KMS-11 (cell line): ENCODE data around the gene CEL.

Source experiments
- H2AFZ ChIP-seq: fragments of 200-600 bp; sonication (generic); 2 replicates; pipeline ENCODE4 v1.6.1; 2016; ENCODE audit warnings: antibody characterized with exemption, mixed run types, low read depth
- H3K27ac ChIP-seq: fragments of 200-600 bp; sonication (generic); 2 replicates; pipeline ENCODE4 v1.6.1; 2016; ENCODE audit warnings: mild to moderate bottlenecking, mixed run types
- H3K27me3 ChIP-seq: fragments of 200-600 bp; sonication (generic); 2 replicates; pipeline ENCODE4 v1.6.1; 2017; ENCODE audit warnings: mild to moderate bottlenecking, low read depth, mixed run types, moderate library complexity; ENCODE audit not compliant: insufficient read depth
- H3K36me3 ChIP-seq: fragments of 200-600 bp; sonication (generic); 2 replicates; pipeline ENCODE4 v1.6.1; 2017; ENCODE audit warnings: mild to moderate bottlenecking, mixed run types; ENCODE audit not compliant: insufficient read depth
- H3K4me1 ChIP-seq: fragments of 200-600 bp; sonication (generic); 2 replicates; pipeline ENCODE4 v1.6.1; 2016; ENCODE audit warnings: mild to moderate bottlenecking, low read depth, mixed run types; ENCODE audit not compliant: poor library complexity, severe bottlenecking
- H3K4me2 ChIP-seq: fragments of 200-600 bp; sonication (generic); 2 replicates; pipeline ENCODE4 v1.7.0; 2016; ENCODE audit warnings: mild to moderate bottlenecking, mixed run types
- H3K4me3 ChIP-seq: fragments of 200-600 bp; sonication (generic); IDR thresholded peaks from 2 replicates; pipeline ENCODE4 v1.6.1; 2017; ENCODE audit warnings: low read depth, low read length, mixed read lengths; ENCODE audit not compliant: insufficient read depth
- H3K79me2 ChIP-seq: fragments of 200-600 bp; sonication (generic); 2 replicates; pipeline ENCODE4 v1.6.1; 2016; ENCODE audit warnings: low read depth, mixed run types; ENCODE audit not compliant: insufficient read depth
- H3K9ac ChIP-seq: fragments of 200-600 bp; sonication (generic); 2 replicates; pipeline ENCODE4 v1.6.1; 2016; ENCODE audit warnings: mild to moderate bottlenecking, mixed run types
- H4K20me1 ChIP-seq: fragments of 200-600 bp; sonication (generic); 2 replicates; pipeline ENCODE4 v1.6.1; 2016; ENCODE audit warnings: mild to moderate bottlenecking, mixed run types; ENCODE audit not compliant: insufficient read depth
- TF ChIP-seq, protein P1 (sequence below): fragments of 200-600 bp; sonication (generic); conservative IDR thresholded peaks from 2 replicates; pipeline ENCODE4 v1.6.1; 2017; ENCODE audit warnings: low read depth, mild to moderate bottlenecking, antibody characterized with exemption, low read length, moderate library complexity, mixed read lengths

The CEL gene

GRCh38 chr9:133054966-133055365, 6.8 kb upstream of the CEL start:
- Histone ChIP-seq H3K27ac (no peak overlapping the region), H3K79me2 (no peaks in the 10 kb centered on the region), H3K4me2 (no peak overlapping the region), H2AFZ (no peak overlapping the region), H3K36me3 (no peaks in the 10 kb centered on the region), H3K27me3 (no peaks in the 10 kb centered on the region), H4K20me1 (no peaks in the 10 kb centered on the region), H3K9ac (no peak overlapping the region), H3K4me1 (peaks cover 25% of the 10 kb centered on the region), H3K4me3 (no peak overlapping the region)
- TF ChIP-seq, protein P1, sequence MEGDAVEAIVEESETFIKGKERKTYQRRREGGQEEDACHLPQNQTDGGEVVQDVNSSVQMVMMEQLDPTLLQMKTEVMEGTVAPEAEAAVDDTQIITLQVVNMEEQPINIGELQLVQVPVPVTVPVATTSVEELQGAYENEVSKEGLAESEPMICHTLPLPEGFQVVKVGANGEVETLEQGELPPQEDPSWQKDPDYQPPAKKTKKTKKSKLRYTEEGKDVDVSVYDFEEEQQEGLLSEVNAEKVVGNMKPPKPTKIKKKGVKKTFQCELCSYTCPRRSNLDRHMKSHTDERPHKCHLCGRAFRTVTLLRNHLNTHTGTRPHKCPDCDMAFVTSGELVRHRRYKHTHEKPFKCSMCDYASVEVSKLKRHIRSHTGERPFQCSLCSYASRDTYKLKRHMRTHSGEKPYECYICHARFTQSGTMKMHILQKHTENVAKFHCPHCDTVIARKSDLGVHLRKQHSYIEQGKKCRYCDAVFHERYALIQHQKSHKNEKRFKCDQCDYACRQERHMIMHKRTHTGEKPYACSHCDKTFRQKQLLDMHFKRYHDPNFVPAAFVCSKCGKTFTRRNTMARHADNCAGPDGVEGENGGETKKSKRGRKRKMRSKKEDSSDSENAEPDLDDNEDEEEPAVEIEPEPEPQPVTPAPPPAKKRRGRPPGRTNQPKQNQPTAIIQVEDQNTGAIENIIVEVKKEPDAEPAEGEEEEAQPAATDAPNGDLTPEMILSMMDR: no peak

GRCh38 chr9:133055788-133056420, 5.9 kb upstream of the CEL start:
- no peaks in the 10 kb centered on the region for H4K20me1 ChIP-seq

DNA sequence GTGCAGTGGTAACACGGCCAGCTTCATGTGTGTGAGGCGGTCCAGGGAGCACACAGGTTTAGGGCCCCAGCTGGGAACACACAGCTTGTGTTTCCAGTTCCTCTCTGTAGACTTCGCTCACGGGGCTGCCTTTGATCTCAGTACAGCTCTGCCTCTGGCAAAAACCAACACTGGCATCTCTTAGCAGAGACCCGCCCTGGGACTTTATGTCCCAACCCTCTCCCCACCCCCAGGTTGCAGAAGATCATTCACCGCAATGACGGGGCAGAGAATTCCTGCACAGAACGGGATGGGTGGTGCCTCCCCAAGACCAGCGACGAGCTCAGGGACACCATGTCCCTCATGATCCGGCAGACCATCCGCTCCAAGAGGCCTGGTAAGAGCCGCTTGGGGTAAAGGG, 5.2 kb upstream of the CEL start:
- Histone ChIP-seq H3K27ac (no peak overlapping the region), H4K20me1 (no peaks in the 10 kb centered on the region), H3K79me2 (no peaks in the 10 kb centered on the region), H3K4me2 (no peak overlapping the region), H3K27me3 (no peaks in the 10 kb centered on the region), H3K36me3 (no peaks in the 10 kb centered on the region), H3K4me3 (no peak overlapping the region), H3K4me1 (peaks cover 29% of the 10 kb centered on the region), H2AFZ (no peak overlapping the region), H3K9ac (no peak overlapping the region)
- TF ChIP-seq, protein P1: no peak

More at GRCh38 chr9:133055788-133056420, 5.9 kb upstream of the CEL start:
- Histone ChIP-seq H3K4me3 (no peak overlapping the region), H3K9ac (no peak overlapping the region), H2AFZ (no peak overlapping the region), H3K79me2 (no peaks in the 10 kb centered on the region), H3K4me2 (no peak overlapping the region), H3K36me3 (no peaks in the 10 kb centered on the region), H3K27ac (no peak overlapping the region), H3K4me1 (peaks cover 29% of the 10 kb centered on the region), H3K27me3 (no peaks in the 10 kb centered on the region)
- TF ChIP-seq, protein P1: no peak

DNA sequence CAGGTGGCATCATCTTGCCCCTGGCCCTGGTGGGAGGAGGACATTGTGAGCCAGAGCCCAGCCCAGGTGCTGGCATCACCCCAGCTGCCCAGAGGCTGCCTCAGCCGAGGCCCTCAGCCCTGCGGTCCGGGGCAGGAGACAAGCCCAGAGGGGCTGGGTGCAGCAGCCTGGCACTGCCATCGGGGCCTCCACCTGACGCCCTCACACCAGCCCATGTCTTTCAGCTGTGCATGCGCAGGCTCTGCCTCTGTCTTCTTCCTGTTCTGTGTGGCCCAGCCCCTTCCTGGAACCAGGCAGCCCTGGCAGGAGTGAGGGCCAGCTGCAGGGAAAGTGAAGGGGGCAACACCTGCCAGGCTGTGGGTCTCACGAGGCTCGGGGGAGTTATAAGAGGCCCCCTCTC, 4.8 kb upstream of the CEL start:
- Histone ChIP-seq H4K20me1 (no peaks in the 10 kb centered on the region), H3K27ac (no peak overlapping the region), H3K9ac (no peak overlapping the region), H3K4me3 (no peak overlapping the region), H2AFZ (no peak overlapping the region), H3K79me2 (no peaks in the 10 kb centered on the region), H3K4me2 (no peak overlapping the region), H3K4me1 (peaks cover 29% of the 10 kb centered on the region), H3K27me3 (no peaks in the 10 kb centered on the region), H3K36me3 (no peaks in the 10 kb centered on the region)
- TF ChIP-seq, protein P1: no peak
